ENCODE results near the gene KRT20. TPM values are rescaled to one million over a fixed set of nuclear protein-coding genes. Genes with fewer than 3 reads are reported as not detected.

Gene KRT20
- polyA plus RNA-seq, 3 donors = not detected

DNA sequence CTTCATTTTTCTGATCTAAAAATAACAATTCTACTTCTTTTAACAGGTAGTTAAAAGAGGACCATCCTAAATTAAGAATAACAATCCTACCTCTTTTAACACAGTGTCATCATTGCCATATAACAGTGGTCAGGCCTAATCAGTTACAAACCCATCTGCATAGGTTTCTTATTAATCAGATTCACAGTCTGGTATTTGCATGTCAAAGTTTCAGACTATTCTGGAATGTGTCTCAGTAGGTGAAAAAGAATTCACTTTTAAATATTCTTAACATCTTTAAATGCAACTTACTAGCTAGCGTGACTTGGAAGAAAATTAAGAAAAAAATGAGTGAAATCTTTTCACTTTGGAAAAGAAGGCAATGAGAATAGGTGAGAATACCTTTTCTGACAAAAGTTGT lies 11.2 kb downstream of the KRT20 start:
- no peaks in the 10 kb centered on the region for H3K4me1 Mint-ChIP-seq

DNA sequence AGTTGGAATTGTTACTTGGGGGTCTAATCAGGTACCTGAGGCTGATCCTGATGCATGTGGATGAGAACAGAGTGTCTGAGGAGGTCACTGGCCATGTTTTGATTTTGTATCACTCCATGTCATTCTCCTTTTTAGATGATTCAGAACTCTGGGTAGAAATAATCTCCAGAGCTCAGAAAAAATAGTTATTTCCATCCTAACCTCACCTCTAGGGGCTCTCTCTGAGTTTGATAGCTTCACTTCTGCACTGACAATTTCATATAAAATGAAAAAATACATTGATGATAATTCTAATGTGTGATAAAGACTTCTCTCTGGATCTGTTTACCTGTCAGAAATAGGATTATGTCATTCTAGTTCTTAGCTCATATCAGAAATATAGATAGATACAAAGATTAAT lies 11.8 kb downstream of the KRT20 start:
- H2AFZ ChIP-seq (ENCODE audit: insufficient read depth, low read depth, low read length, poor library complexity, severe bottlenecking) = no peak overlapping the region
- no peak overlapping the region for H3K4me2 ChIP-seq (replicated peaks; ENCODE audit: extremely low read depth, low read length, poor library complexity, severe bottlenecking)
- H3K4me1 Mint-ChIP-seq = no peaks in the 10 kb centered on the region
- no peak overlapping the region for H3K4me3 Mint-ChIP-seq
- intact Hi-C loops (cut with micrococcal nuclease) = no loop called here
- H3K9ac ChIP-seq (ENCODE audit: insufficient read depth, low read length, poor library complexity, severe bottlenecking) = no peak overlapping the region
- TF ChIP-seq, protein P1, sequence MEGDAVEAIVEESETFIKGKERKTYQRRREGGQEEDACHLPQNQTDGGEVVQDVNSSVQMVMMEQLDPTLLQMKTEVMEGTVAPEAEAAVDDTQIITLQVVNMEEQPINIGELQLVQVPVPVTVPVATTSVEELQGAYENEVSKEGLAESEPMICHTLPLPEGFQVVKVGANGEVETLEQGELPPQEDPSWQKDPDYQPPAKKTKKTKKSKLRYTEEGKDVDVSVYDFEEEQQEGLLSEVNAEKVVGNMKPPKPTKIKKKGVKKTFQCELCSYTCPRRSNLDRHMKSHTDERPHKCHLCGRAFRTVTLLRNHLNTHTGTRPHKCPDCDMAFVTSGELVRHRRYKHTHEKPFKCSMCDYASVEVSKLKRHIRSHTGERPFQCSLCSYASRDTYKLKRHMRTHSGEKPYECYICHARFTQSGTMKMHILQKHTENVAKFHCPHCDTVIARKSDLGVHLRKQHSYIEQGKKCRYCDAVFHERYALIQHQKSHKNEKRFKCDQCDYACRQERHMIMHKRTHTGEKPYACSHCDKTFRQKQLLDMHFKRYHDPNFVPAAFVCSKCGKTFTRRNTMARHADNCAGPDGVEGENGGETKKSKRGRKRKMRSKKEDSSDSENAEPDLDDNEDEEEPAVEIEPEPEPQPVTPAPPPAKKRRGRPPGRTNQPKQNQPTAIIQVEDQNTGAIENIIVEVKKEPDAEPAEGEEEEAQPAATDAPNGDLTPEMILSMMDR (IDR thresholded peaks at IDR 0.05) = no peak
- DNase-seq = no peak
- no peaks in the 10 kb centered on the region for H4K20me1 ChIP-seq (ENCODE audit: insufficient read depth, low read length)
- H3K36me3 ChIP-seq (replicated peaks in 1 of 2; ENCODE audit: control insufficient read depth in 1 of 2, insufficient read depth in 2 of 2, low read length in 2 of 2) = no peaks in the 10 kb centered on the region
- H3K4me3 ChIP-seq (replicated peaks in 1 of 3; ENCODE audit: low read depth in 2 of 3, low read length in 3 of 3) = no peak overlapping the region
- H3K4me1 ChIP-seq (ENCODE audit: control insufficient read depth in 1 of 2, insufficient read depth in 2 of 2, low read length in 2 of 2) = no peaks in the 10 kb centered on the region
- H3K36me3 Mint-ChIP-seq = no peaks in the 10 kb centered on the region
- no peak overlapping the region for H3K27ac ChIP-seq (ENCODE audit: low read depth in 1 of 2, low read length in 2 of 2)
- H3K9me3 Mint-ChIP-seq = peaks cover 0 to 2% (median 0%) of the 10 kb centered on the region in 7 donors
- H3K9me3 ChIP-seq (replicated peaks in 1 of 2; ENCODE audit: control insufficient read depth in 1 of 2, insufficient read depth in 1 of 2, low read length in 2 of 2) = no peaks in the 10 kb centered on the region
- peaks cover 2 to 12% of the 10 kb centered on the region in 2 donors for H3K27me3 ChIP-seq (ENCODE audit: control insufficient read depth in 2 of 2, insufficient read depth in 2 of 2, low read length in 2 of 2)
- H3K79me2 ChIP-seq (ENCODE audit: insufficient read depth, low read length) = no peaks in the 10 kb centered on the region
- peaks cover 2 to 8% (median 8%) of the 10 kb centered on the region in 3 donors for H3K27me3 Mint-ChIP-seq (ENCODE audit: low read depth in 3 of 3)
- H3K27ac Mint-ChIP-seq = no peak overlapping the region

More for the DNA sequence above, 11.2 kb downstream of the KRT20 start:
- Mint-ChIP-seq H3K36me3 (no peaks in the 10 kb centered on the region), H3K27ac (no peak overlapping the region), H3K9me3 (peaks cover 0 to 2% (median 0%) of the 10 kb centered on the region in 7 donors), H3K27me3 (ENCODE audit: low read depth in 3 of 3) (peaks cover 1 to 8% (median 8%) of the 10 kb centered on the region in 3 donors), H3K4me3 (no peak overlapping the region)
- H3K4me1 ChIP-seq (ENCODE audit: control insufficient read depth in 1 of 2, insufficient read depth in 2 of 2, low read length in 2 of 2) = no peaks in the 10 kb centered on the region
- H3K4me2 ChIP-seq (replicated peaks; ENCODE audit: extremely low read depth, low read length, poor library complexity, severe bottlenecking) = no peak overlapping the region
- H3K36me3 ChIP-seq (replicated peaks in 1 of 2; ENCODE audit: control insufficient read depth in 1 of 2, insufficient read depth in 2 of 2, low read length in 2 of 2) = no peaks in the 10 kb centered on the region
- intact Hi-C loops (cut with micrococcal nuclease) = no loop called here
- H4K20me1 ChIP-seq (ENCODE audit: insufficient read depth, low read length) = no peaks in the 10 kb centered on the region
- DNase-seq = no peak
- WGBS (ENCODE audit: insufficient coverage) = no CpG with 5 or more reads among the region's 1 CpG
- no peak overlapping the region for H2AFZ ChIP-seq (ENCODE audit: insufficient read depth, low read depth, low read length, poor library complexity, severe bottlenecking)
- H3K27ac ChIP-seq (ENCODE audit: low read depth in 1 of 2, low read length in 2 of 2) = no peak overlapping the region
- TF ChIP-seq, protein P1 (IDR thresholded peaks at IDR 0.05) = no peak
- peaks cover 2 to 12% of the 10 kb centered on the region in 2 donors for H3K27me3 ChIP-seq (ENCODE audit: control insufficient read depth in 2 of 2, insufficient read depth in 2 of 2, low read length in 2 of 2)
- H3K79me2 ChIP-seq (ENCODE audit: insufficient read depth, low read length) = no peaks in the 10 kb centered on the region
- H3K9me3 ChIP-seq (replicated peaks in 1 of 2; ENCODE audit: control insufficient read depth in 1 of 2, insufficient read depth in 1 of 2, low read length in 2 of 2) = no peaks in the 10 kb centered on the region
- no peak overlapping the region for H3K4me3 ChIP-seq (replicated peaks in 1 of 3; ENCODE audit: low read depth in 2 of 3, low read length in 3 of 3)
- H3K9ac ChIP-seq (ENCODE audit: insufficient read depth, low read length, poor library complexity, severe bottlenecking) = no peak overlapping the region
